GM21423 (cell line): Measurements from ENCODE around the gene AGAP1.

Source experiments
- ATAC-seq: cut with Tn5 transposase; IDR thresholded peaks from one replicate; pipeline ENCODE4 v1.9.1; 2021; ENCODE audit warnings: mild to moderate bottlenecking, moderate library complexity; ENCODE audit not compliant: unreplicated experiment

AGAP1 gene

GRCh38 chr2:235856151-235856854 is 362.5 kb downstream of the AGAP1 start:
- no peak for ATAC-seq

GRCh38 chr2:235857598-235857997 is 363.8 kb downstream of the AGAP1 start:
- no peak for ATAC-seq

- no peak for ATAC-seq
Measured at GRCh38 chr2:235858881-235859280, 365.0 kb downstream of the AGAP1 start.

GRCh38 chr2:235859651-235860050 is 365.8 kb downstream of the AGAP1 start:
- no peak for ATAC-seq

- no peak for ATAC-seq
Measured at GRCh38 chr2:235860111-235860510, 366.3 kb downstream of the AGAP1 start.

GRCh38 chr2:235860871-235861270 is 367.0 kb downstream of the AGAP1 start:
- no peak for ATAC-seq

GRCh38 chr2:235861383-235861782 is 367.5 kb downstream of the AGAP1 start:
- ATAC-seq: no peak

GRCh38 chr2:235863414-235863813 is 369.6 kb downstream of the AGAP1 start:
- ATAC-seq: no peak

GRCh38 chr2:235864302-235864701 is 370.5 kb downstream of the AGAP1 start:
- ATAC-seq: no peak

- no peak for ATAC-seq
Measured at GRCh38 chr2:235864733-235865515, 371.1 kb downstream of the AGAP1 start.

- no peak for ATAC-seq
Measured at GRCh38 chr2:235866373-235866772, 372.5 kb downstream of the AGAP1 start.

GRCh38 chr2:235868224-235868623 is 374.4 kb downstream of the AGAP1 start:
- ATAC-seq: no peak

GRCh38 chr2:235868645-235869044 is 374.8 kb downstream of the AGAP1 start:
- ATAC-seq: no peak

- no peak for ATAC-seq
Measured at GRCh38 chr2:235870515-235870914, 376.7 kb downstream of the AGAP1 start.

GRCh38 chr2:235876099-235876679 is 382.3 kb downstream of the AGAP1 start:
- ATAC-seq: no peak

- ATAC-seq: no peak
Measured at GRCh38 chr2:235877275-235877802, 383.5 kb downstream of the AGAP1 start.

- no peak for ATAC-seq
Measured at GRCh38 chr2:235879116-235879515, 385.3 kb downstream of the AGAP1 start.

- ATAC-seq: no peak
Measured at GRCh38 chr2:235883675-235884074, 389.8 kb downstream of the AGAP1 start.

GRCh38 chr2:235889302-235889630 is 395.4 kb downstream of the AGAP1 start:
- ATAC-seq: no peak

- no peak for ATAC-seq
Measured at GRCh38 chr2:235893129-235893698, 399.4 kb downstream of the AGAP1 start.

GRCh38 chr2:235894839-235895238 is 401.0 kb downstream of the AGAP1 start:
- ATAC-seq: no peak

- no peak for ATAC-seq
Measured at GRCh38 chr2:235896061-235896460, 402.2 kb downstream of the AGAP1 start.
